ENCODE data around the gene CRYL1. TPM values are rescaled to one million over a fixed set of nuclear protein-coding genes. Genes with fewer than 3 reads are reported as not detected.

The CRYL1 gene
- total RNA-seq, 1 experiment from 2014 or later: 3.7 TPM

GRCh38 chr13:20375871-20376270, 149.8 kb downstream of the CRYL1 start:
- Histone ChIP-seq H3K9ac (ENCODE audit: extremely low read depth, insufficient read length, low read length) (no peak overlapping the region), H3K4me1 (ENCODE audit: insufficient read depth, low read length) (peaks cover 2% of the 10 kb centered on the region; the same call in 1 of the 2 replicates), H2AK5ac (ENCODE audit: insufficient read length, low read length) (no peak overlapping the region), H2BK120ac (ENCODE audit: low read depth, low read length, poor library complexity, severe bottlenecking) (no peak overlapping the region), H2AFZ (ENCODE audit: low read length) (no peak overlapping the region), H3K27me3 (ENCODE audit: insufficient read depth, low read length) (no peaks in the 10 kb centered on the region), H3K18ac (ENCODE audit: insufficient read length, low read depth, low read length) (no peak overlapping the region), H3K27ac (ENCODE audit: insufficient read length, low read depth, low read length) (no peak overlapping the region), H3K56ac (ENCODE audit: insufficient read length, low read depth, low read length) (no peak overlapping the region), H3K4me2 (ENCODE audit: insufficient read depth, insufficient read length, low read length) (no peak overlapping the region), H2BK5ac (ENCODE audit: insufficient read length, low read length) (no peak overlapping the region), H3K23me2 (ENCODE audit: insufficient read length, low read depth, low read length, poor library complexity, severe bottlenecking) (no peaks in the 10 kb centered on the region), H4K91ac (ENCODE audit: insufficient read length, low read depth, low read length) (no peak overlapping the region), H2BK15ac (ENCODE audit: low read depth, low read length) (no peak overlapping the region), H3K79me2 (ENCODE audit: insufficient read depth, low read length) (no peaks in the 10 kb centered on the region), H3K9me3 (ENCODE audit: control insufficient read depth, low read depth, low read length) (no peaks in the 10 kb centered on the region), H2BK12ac (ENCODE audit: insufficient read length, low read depth, low read length) (no peak overlapping the region), H3K14ac (ENCODE audit: insufficient read depth, low read length) (no peak overlapping the region), H3T11ph (ENCODE audit: low read length) (no peak overlapping the region), H3K23ac (ENCODE audit: insufficient read length, low read depth, low read length) (no peak overlapping the region), H4K8ac (replicated peaks; ENCODE audit: insufficient read length, low read depth, low read length) (no peak overlapping the region), H2BK20ac (ENCODE audit: low read depth, low read length, poor library complexity, severe bottlenecking) (no peak overlapping the region), H4K20me1 (ENCODE audit: control insufficient read depth, insufficient read depth, insufficient read length) (no peaks in the 10 kb centered on the region), H3K79me1 (ENCODE audit: insufficient read depth, low read depth, low read length, poor library complexity, severe bottlenecking) (no peaks in the 10 kb centered on the region), H3K4ac (ENCODE audit: low read depth, low read length) (no peak overlapping the region), H4K5ac (ENCODE audit: insufficient read length, low read depth, low read length) (no peak overlapping the region)
- WGBS (ENCODE audit: extremely low coverage, insufficient read length, low lambda C conversion rate): no CpG with 5 or more reads among the region's 6 CpGs
- no peaks in the 10 kb centered on the region; a peak in 1 of 7 replicates for H3K36me3 Mint-ChIP-seq (ENCODE audit: insufficient read depth in 1 of 3, low read depth in 3 of 3)
- no peak overlapping the region; a peak in 1 of 7 replicates for H3K27ac Mint-ChIP-seq
- no peak for DNase-seq
- no peaks in the 10 kb centered on the region for H3K9me3 Mint-ChIP-seq
- H3K4me3 Mint-ChIP-seq: no peak overlapping the region
- H3K4me1 Mint-ChIP-seq: peaks cover 6 to 10% of the 10 kb centered on the region in 2 experiments
- no peak for TF ChIP-seq CTCF (conservative IDR thresholded peaks at IDR 0.05)
- H3K27me3 Mint-ChIP-seq (ENCODE audit: low read depth): no peaks in the 10 kb centered on the region; the same call in 1 of the 2 replicates
